ENCODE measurements around the gene IFNGR2. TPM values are rescaled to one million over a fixed set of nuclear protein-coding genes. Genes with fewer than 3 reads are reported as not detected.

The IFNGR2 gene
- total and polyA plus RNA-seq, 2 experiments from 2014 or later: 92.8 to 113 TPM

GRCh38 chr21:33470701-33471100 lies 67.5 kb downstream of the IFNGR2 start:
- Histone ChIP-seq H3K27ac (no peak overlapping the region), H3K9ac (no peak overlapping the region), H3K36me3 (ENCODE audit: low read depth) (peaks cover 6% of the 10 kb centered on the region; the same call in 1 of the 2 replicates), H4K20me1 (ENCODE audit: insufficient read depth) (no peaks in the 10 kb centered on the region), H3K4me3 (no peak overlapping the region), H3K27me3 (replicated peaks; ENCODE audit: insufficient read depth) (no peaks in the 10 kb centered on the region), H3K4me1 (ENCODE audit: insufficient read depth) (no peaks in the 10 kb centered on the region), H3F3A (ENCODE audit: insufficient read depth) (no peaks in the 10 kb centered on the region), H3K79me2 (ENCODE audit: insufficient read depth) (peaks cover 83% of the 10 kb centered on the region), H3K9me3 (ENCODE audit: low read depth) (no peaks in the 10 kb centered on the region), H3K9me2 (ENCODE audit: insufficient read depth) (no peaks in the 10 kb centered on the region), H2AFZ (no peak overlapping the region), H3K4me2 (ENCODE audit: unreplicated experiment) (no peak overlapping the region)
- in situ Hi-C loops (cut with MboI): no loop called here
- no peak for DNase-seq
- no peak for TF ChIP-seq EZH2 (IDR thresholded peaks at IDR 0.05; ENCODE audit: insufficient read depth, poor library complexity, severe bottlenecking)
- TF ChIP-seq EZH2phosphoT487 (IDR thresholded peaks at IDR 0.05; ENCODE audit: insufficient read depth, low read depth): no peak
- 98% methylated on average over 2 of the region's 2 CpGs for WGBS, 2 experiments (ENCODE audit: low coverage in 1 of 2, low lambda C conversion rate in 2 of 2, missing lambda C conversion rate in 2 of 2)

DNA sequence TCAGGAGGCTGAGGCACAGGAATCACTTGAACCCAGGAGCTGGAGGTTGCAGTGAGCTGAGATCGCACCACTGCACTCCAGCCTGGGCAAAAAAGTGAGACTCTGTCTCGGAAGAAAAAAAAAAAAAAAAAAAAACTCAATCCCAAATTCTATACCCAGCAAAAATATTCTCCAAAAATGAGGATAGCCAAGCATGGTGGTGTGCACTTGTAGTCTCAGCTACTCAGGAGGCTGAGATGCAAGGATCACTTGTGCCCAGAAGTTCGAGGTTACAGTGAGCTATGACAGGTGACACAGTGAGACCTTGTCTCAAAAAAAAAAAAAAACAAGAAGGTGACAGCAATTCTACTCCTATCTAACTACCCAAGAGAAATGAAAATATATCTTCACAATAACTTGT lies 70.1 kb downstream of the IFNGR2 start:
- H3K4me3 ChIP-seq: no peak overlapping the region
- 92 to 97% methylated on average over 2 to 3 of the region's 3 CpGs for WGBS, 2 experiments (ENCODE audit: low coverage in 1 of 2, low lambda C conversion rate in 2 of 2, missing lambda C conversion rate in 2 of 2)
- H3K4me2 ChIP-seq (ENCODE audit: unreplicated experiment): no peak overlapping the region
- no peak overlapping the region for H3K27ac ChIP-seq
- H3K9ac ChIP-seq: no peak overlapping the region
- no peaks in the 10 kb centered on the region for H4K20me1 ChIP-seq (ENCODE audit: insufficient read depth)
- no peaks in the 10 kb centered on the region for H3K27me3 ChIP-seq (replicated peaks; ENCODE audit: insufficient read depth)
- no peaks in the 10 kb centered on the region for H3K4me1 ChIP-seq (ENCODE audit: insufficient read depth)
- H3K9me3 ChIP-seq (ENCODE audit: low read depth): no peaks in the 10 kb centered on the region
- H3K79me2 ChIP-seq (ENCODE audit: insufficient read depth): peaks cover 99% of the 10 kb centered on the region
- H3K9me2 ChIP-seq (ENCODE audit: insufficient read depth): no peaks in the 10 kb centered on the region
- no peak overlapping the region for H2AFZ ChIP-seq
- DNase-seq: no peak
- 0 out of 2 replicates have a peak, but pooled peaks cover 2% of the 10 kb centered on the region for H3F3A ChIP-seq (ENCODE audit: insufficient read depth)
- TF ChIP-seq EZH2phosphoT487 (IDR thresholded peaks at IDR 0.05; ENCODE audit: insufficient read depth, low read depth) (no peak), EZH2 (IDR thresholded peaks at IDR 0.05; ENCODE audit: insufficient read depth, poor library complexity, severe bottlenecking) (no peak)
- in situ Hi-C loops (cut with MboI): no loop called here
- H3K36me3 ChIP-seq (ENCODE audit: low read depth): no peaks in the 10 kb centered on the region

DNA sequence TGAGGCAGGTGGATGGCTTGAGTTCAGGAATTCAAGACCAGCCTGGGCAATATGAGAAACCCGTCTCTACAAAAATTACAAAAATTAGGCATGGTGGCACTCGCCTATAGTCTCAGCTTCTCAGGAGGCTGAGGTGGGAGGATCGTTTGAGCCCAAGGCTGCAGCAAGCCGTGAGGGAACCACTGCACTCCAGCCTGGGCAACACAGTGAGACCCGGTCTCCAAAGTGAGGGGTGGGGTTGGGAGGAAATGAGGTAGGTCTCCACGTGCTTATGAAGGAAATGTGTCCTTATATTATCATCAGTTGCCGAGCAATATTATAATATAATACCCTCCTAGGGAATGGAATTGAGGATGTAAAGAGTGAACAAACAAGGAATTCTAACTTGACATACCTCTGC lies 73.9 kb downstream of the IFNGR2 start:
- WGBS, 2 experiments (ENCODE audit: low coverage in 1 of 2, low lambda C conversion rate in 2 of 2, missing lambda C conversion rate in 2 of 2): 81 to 82% methylated on average over 7 of the region's 7 CpGs
- H3F3A ChIP-seq (ENCODE audit: insufficient read depth): 0 out of 2 replicates have a peak, but pooled peaks cover 4% of the 10 kb centered on the region

GRCh38 chr21:33478182-33478581 lies 75.0 kb downstream of the IFNGR2 start:
- in situ Hi-C loops (cut with MboI): no loop called here
- H3K4me2 ChIP-seq (ENCODE audit: unreplicated experiment): peak overlapping the region; percentile 85
- H3K9me3 ChIP-seq (ENCODE audit: low read depth): no peaks in the 10 kb centered on the region
- 51 to 57% methylated on average over 9 of the region's 9 CpGs for WGBS, 2 experiments (ENCODE audit: low coverage in 1 of 2, low lambda C conversion rate in 2 of 2, missing lambda C conversion rate in 2 of 2)
- no peaks in the 10 kb centered on the region for H3K9me2 ChIP-seq (ENCODE audit: insufficient read depth)
- peak overlapping the region; percentile 95 for H3K9ac ChIP-seq
- peak overlapping the region; percentile 82 for H2AFZ ChIP-seq
- peak overlapping the region; percentile 90 for H3K4me3 ChIP-seq
- no peaks in the 10 kb centered on the region for H3K36me3 ChIP-seq (ENCODE audit: low read depth)
- H3K27me3 ChIP-seq (replicated peaks; ENCODE audit: insufficient read depth): no peaks in the 10 kb centered on the region
- H3K4me1 ChIP-seq (ENCODE audit: insufficient read depth): no peaks in the 10 kb centered on the region
- peaks cover 54% of the 10 kb centered on the region for H3K79me2 ChIP-seq (ENCODE audit: insufficient read depth)
- no peak for DNase-seq
- H3K27ac ChIP-seq: peak overlapping the region; percentile 95
- H3F3A ChIP-seq (ENCODE audit: insufficient read depth): 0 out of 2 replicates have a peak, but pooled peaks cover 4% of the 10 kb centered on the region
- TF ChIP-seq EZH2phosphoT487 (IDR thresholded peaks at IDR 0.05; ENCODE audit: insufficient read depth, low read depth) (no peak), EZH2 (IDR thresholded peaks at IDR 0.05; ENCODE audit: insufficient read depth, poor library complexity, severe bottlenecking) (no peak)
- no peaks in the 10 kb centered on the region for H4K20me1 ChIP-seq (ENCODE audit: insufficient read depth)

More for the DNA sequence above, 73.9 kb downstream of the IFNGR2 start:
- Histone ChIP-seq H2AFZ (no peak overlapping the region), H3K9ac (no peak overlapping the region), H3K27ac (no peak overlapping the region), H3K9me3 (ENCODE audit: low read depth) (no peaks in the 10 kb centered on the region), H3K79me2 (ENCODE audit: insufficient read depth) (peaks cover 66% of the 10 kb centered on the region), H3K36me3 (ENCODE audit: low read depth) (no peaks in the 10 kb centered on the region), H3K4me1 (ENCODE audit: insufficient read depth) (no peaks in the 10 kb centered on the region), H3K4me3 (no peak overlapping the region), H3K9me2 (ENCODE audit: insufficient read depth) (no peaks in the 10 kb centered on the region), H3K4me2 (ENCODE audit: unreplicated experiment) (no peak overlapping the region), H4K20me1 (ENCODE audit: insufficient read depth) (no peaks in the 10 kb centered on the region), H3K27me3 (replicated peaks; ENCODE audit: insufficient read depth) (no peaks in the 10 kb centered on the region)
- TF ChIP-seq EZH2phosphoT487 (IDR thresholded peaks at IDR 0.05; ENCODE audit: insufficient read depth, low read depth) (no peak), EZH2 (IDR thresholded peaks at IDR 0.05; ENCODE audit: insufficient read depth, poor library complexity, severe bottlenecking) (no peak)
- in situ Hi-C loops (cut with MboI): no loop called here
- DNase-seq: no peak

Measured in GM23248 (cell line).